HUES6 (cell line): ENCODE measurements around the gene PRKCQ.

Source experiments
- H3K27ac ChIP-seq: 2 replicates; pipeline ENCODE4 v1.7.0; 2013; ENCODE audit warnings: low read depth, mild to moderate bottlenecking, low read length, inconsistent platforms
- H3K27me3 ChIP-seq: 2 replicates; pipeline ENCODE4 v1.6.1; 2013; ENCODE audit warnings: low read length; ENCODE audit not compliant: control insufficient read depth, insufficient read depth
- H3K36me3 ChIP-seq: 2 replicates; pipeline ENCODE4 v1.6.1; 2013; ENCODE audit warnings: low read length; ENCODE audit not compliant: control insufficient read depth, insufficient read depth
- H3K4me1 ChIP-seq: 2 replicates; pipeline ENCODE4 v1.6.1; 2013; ENCODE audit warnings: low read length; ENCODE audit not compliant: control insufficient read depth, insufficient read depth
- H3K4me3 ChIP-seq: 2 replicates; pipeline ENCODE4 v1.5.1; 2013; ENCODE audit warnings: low read depth, low read length
- H3K9ac ChIP-seq: one replicate; pipeline ENCODE4 v1.6.1; 2013; ENCODE audit warnings: mild to moderate bottlenecking, low read length
- H3K9me3 ChIP-seq: 2 replicates; pipeline ENCODE4 v1.6.1; 2013; ENCODE audit warnings: low read depth, low read length; ENCODE audit not compliant: control insufficient read depth, insufficient read depth

Gene PRKCQ

DNA sequence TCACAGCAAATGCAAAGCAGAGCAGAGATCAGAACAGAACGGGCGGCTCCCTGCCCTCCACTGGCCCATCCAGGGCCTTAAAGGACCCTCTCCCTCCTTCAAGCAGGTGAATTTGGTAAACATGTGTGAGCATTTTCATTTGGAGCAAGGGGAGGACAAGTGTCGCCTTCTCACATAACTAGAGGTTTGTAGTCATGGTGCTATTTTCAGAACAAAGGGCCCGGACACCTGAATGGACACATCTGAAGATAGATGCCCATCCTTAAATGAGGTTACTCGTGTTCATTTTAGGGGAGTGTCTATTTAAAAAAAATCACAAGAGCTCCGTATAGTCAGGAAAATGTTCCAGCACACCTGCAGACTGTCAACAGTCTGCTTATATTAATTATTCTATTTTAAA is 153.8 kb downstream of the PRKCQ start:
- H3K27ac ChIP-seq = no peak overlapping the region
- H3K9ac ChIP-seq = no peak overlapping the region
- no peak overlapping the region for H3K4me3 ChIP-seq
- H3K9me3 ChIP-seq = no peaks in the 10 kb centered on the region
- H3K27me3 ChIP-seq = no peaks in the 10 kb centered on the region
- peaks cover 26% of the 10 kb centered on the region for H3K36me3 ChIP-seq
- no peaks in the 10 kb centered on the region for H3K4me1 ChIP-seq

DNA sequence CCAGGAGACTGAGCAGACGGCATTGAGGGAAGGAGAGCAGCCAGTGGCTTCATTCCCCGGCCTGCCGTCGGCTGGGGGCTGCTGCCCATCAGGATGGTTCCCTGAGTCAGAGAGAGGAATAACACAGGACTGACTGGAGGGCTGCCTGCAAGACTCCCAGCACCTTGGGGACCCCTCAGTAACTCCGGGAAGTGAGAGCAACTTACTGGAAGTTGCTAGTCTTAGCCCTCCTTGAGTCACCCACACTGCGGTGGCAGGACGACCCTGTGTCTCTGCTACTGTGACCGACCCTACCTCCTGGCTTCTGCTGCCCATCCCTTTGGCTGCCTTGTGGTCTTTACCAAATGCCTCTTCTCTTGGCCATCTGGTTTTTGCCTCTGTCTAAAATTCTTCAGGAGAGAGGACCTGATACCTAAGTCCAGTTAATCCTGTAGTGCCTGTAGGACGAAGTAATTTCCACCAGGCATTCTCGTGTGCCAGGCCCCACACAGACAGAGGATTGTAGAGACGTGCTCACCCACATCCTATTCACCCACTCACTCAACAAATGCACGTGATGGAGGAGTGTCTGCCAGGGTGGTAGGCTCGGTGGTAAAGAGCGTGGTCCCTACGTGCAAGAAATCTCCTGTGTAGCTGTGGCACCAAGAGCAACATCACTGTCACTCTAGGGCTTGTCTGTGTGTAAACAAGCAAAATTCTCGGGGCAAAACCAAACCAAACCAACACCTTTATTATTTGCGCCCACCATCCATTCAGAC is 156.5 kb downstream of the PRKCQ start:
- H3K9ac ChIP-seq = no peak overlapping the region
- peaks cover under 1% of the 10 kb centered on the region; the same call in 1 of the 2 replicates for H3K4me1 ChIP-seq
- H3K36me3 ChIP-seq = peaks cover 15% of the 10 kb centered on the region
- H3K9me3 ChIP-seq = no peaks in the 10 kb centered on the region
- no peaks in the 10 kb centered on the region for H3K27me3 ChIP-seq
- H3K4me3 ChIP-seq = no peak overlapping the region
- no peak overlapping the region for H3K27ac ChIP-seq

DNA sequence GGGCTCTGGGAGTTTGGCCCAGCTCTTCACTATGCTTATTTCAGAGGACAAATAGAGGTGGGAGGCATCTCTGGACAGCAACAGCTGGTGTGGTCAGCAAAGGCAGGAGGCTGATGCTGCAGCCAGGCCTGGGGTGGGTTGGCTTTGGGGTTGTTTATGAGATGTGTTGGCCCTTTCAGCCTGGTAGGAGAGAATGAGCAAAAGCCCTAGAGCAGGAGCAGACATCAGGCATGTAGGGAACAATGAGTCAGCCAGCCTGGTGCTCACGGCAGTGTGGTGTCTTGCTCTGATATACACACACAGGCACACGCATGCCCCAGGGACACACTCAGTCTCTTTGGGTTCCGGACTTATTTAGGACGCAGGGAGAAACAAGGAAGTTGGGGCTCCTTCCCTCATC is 157.1 kb downstream of the PRKCQ start:
- Histone ChIP-seq H3K27ac (no peak overlapping the region), H3K4me3 (no peak overlapping the region), H3K9me3 (no peaks in the 10 kb centered on the region), H3K36me3 (peaks cover 9% of the 10 kb centered on the region), H3K9ac (no peak overlapping the region), H3K27me3 (no peaks in the 10 kb centered on the region), H3K4me1 (peaks cover 4% of the 10 kb centered on the region; the same call in 1 of the 2 replicates)

DNA sequence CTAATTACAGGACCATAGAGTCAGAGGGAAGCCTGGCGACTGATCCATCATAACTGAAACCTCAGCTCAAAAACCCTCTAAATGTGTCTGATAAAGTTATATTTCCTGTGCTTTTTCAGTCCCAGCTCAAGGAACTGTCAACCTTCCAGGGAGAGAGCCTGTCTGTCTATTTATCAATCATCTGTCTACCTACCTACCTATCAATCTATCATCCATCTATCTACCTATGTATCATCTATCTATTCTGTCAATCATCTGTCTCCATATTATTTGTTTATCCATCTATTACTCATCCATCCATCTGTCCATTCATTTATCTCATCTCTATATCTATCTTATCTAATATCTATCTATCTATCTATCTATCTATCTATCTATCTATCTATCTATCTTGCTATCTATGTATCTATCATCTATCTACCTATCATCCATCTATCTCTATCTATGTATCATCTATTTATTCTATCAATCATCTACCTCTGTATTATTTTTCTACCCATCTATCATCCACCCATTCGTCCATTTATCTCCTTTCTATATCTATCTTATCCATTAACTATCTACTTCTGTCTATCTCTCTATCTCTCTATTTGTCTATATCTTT is 161.4 kb downstream of the PRKCQ start:
- H3K9me3 ChIP-seq = no peaks in the 10 kb centered on the region
- no peaks in the 10 kb centered on the region for H3K27me3 ChIP-seq
- no peak overlapping the region for H3K9ac ChIP-seq

DNA sequence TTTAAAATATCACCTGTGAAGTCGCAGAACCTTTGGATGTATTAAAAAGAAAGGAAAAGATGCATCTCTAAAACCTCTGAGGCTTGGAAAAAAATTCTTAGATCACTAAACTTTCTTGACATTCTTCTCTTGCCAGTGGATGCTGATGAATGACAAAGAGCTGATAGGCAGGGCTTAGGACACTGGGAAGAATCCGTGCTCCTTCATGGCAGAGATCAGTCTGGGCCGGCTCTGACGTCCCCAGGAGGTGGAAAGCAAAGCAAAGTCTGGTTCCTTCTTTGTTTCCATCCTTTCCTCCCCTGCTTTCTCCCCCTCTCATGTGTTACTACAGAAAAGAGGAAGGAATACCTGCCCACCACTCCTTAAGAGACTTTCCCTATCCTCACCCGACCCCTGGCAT is 161.9 kb downstream of the PRKCQ start:
- no peaks in the 10 kb centered on the region for H3K9me3 ChIP-seq
- no peaks in the 10 kb centered on the region for H3K27me3 ChIP-seq
- no peaks in the 10 kb centered on the region for H3K36me3 ChIP-seq
- peaks cover 4% of the 10 kb centered on the region; the same call in 1 of the 2 replicates for H3K4me1 ChIP-seq
- H3K27ac ChIP-seq = no peak overlapping the region
- H3K9ac ChIP-seq = no peak overlapping the region
- no peak overlapping the region for H3K4me3 ChIP-seq

More for the DNA sequence above, 161.4 kb downstream of the PRKCQ start:
- peaks cover 4% of the 10 kb centered on the region; the same call in 1 of the 2 replicates for H3K4me1 ChIP-seq
- no peak overlapping the region for H3K4me3 ChIP-seq
- H3K27ac ChIP-seq = no peak overlapping the region
- H3K36me3 ChIP-seq = no peaks in the 10 kb centered on the region

DNA sequence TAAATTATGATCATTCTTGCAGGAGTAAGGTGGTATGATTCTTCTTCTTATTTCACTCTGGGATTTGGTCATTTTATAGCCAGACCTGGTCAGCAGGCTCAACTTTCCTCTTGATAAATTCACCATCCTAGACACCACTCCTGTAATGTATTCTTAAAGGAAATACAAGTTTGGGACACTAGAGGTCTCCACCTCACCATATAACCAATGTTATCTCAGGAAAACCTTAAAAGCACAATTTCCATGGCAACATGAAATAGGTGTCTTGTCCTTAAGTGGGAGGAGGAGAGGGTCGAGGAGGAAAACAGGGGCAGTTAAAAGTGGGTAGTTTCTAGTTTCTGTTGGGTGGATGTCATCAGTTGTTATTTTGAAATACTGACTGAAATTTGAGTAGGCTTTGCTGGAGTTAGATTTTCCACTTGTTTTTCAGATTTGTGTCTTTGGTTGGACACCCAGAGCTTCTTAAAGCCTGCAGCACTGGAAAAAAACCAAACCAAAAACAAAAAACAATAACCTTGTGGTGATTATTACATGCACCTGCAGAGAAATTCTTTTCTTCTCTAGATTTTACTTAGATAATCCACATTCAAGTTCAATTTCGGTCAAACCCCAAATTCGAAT is 163.1 kb downstream of the PRKCQ start:
- Histone ChIP-seq H3K36me3 (no peaks in the 10 kb centered on the region), H3K9me3 (no peaks in the 10 kb centered on the region), H3K27ac (no peak overlapping the region), H3K4me1 (peaks cover 4% of the 10 kb centered on the region; the same call in 1 of the 2 replicates), H3K27me3 (no peaks in the 10 kb centered on the region), H3K9ac (no peak overlapping the region), H3K4me3 (no peak overlapping the region)

DNA sequence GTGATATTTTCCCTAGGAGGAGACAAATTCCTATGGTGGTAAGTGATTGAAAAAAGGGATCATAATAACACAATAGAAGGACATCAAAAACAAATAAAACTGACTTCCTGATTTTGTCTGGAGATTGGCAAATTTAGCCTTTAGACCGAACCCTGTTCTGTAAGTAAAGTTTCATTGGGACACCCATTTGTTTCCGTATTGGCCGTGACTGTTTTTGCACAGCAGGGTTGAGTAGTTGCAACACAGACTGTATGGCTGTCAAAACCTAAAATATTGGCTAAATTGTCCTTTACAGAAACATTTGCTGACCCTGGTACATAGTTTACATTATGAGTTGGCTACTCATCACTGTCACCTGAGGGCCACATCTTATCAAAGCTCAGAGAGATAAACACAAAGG is 168.6 kb downstream of the PRKCQ start:
- H3K4me1 ChIP-seq = peaks cover 8% of the 10 kb centered on the region
- H3K36me3 ChIP-seq = no peaks in the 10 kb centered on the region
- H3K27me3 ChIP-seq = no peaks in the 10 kb centered on the region
- no peak overlapping the region for H3K27ac ChIP-seq
- no peak overlapping the region for H3K4me3 ChIP-seq
- H3K9me3 ChIP-seq = no peaks in the 10 kb centered on the region
- H3K9ac ChIP-seq = no peak overlapping the region

DNA sequence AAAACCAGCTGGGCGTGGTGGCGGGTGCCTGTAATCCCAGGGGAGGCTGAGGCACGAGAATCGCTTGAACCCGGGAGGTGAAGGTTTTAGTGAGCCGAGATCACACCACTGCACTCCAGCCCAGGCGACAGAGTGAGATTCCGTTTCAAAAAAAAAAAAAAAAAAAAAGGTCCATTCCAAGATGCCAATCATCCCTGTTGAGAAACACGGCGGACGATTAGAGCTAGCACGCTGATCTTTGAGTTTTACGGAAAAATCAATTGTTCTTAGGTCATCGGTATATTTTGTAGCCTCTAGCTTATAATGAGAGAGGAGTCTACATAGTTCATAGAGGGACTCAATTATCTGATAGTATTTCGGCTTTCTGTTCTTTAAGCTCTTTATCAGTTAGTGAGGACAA is 169.2 kb downstream of the PRKCQ start:
- Histone ChIP-seq H3K9ac (no peak overlapping the region), H3K36me3 (no peaks in the 10 kb centered on the region), H3K27me3 (no peaks in the 10 kb centered on the region), H3K4me3 (no peak overlapping the region), H3K9me3 (no peaks in the 10 kb centered on the region), H3K27ac (no peak overlapping the region), H3K4me1 (peaks cover 8% of the 10 kb centered on the region)

DNA sequence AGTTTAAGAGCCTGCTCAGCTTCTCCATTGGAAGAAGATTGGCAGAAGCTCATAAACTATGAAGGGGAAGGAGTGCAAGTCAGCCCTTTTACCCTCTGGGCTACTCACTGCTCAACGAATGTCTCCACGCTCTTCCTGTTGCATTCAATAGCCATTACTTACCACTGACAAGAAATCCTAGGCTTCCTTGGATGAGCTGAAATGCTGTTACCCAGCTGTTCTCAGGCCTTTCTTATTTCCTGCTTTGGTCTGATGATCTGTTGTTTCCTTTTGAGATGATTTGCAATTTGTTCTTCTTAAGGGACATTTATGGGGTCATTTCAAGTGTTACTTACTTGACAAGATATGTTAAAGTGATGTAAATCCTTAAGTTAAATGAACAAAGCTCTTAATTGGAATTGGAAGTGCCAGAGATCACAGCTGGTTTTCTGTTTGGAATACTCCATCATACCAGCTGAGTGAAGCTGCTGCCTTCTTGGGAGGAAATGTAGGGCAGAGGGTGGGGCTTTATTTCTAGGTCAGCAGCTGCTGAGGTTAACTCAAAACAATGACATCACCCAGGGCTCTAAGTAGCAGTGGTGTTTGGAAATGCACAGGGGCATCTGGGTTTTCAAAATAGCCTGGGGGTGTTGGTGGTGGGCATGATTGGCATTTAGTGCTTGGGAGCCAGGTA is 170.0 kb downstream of the PRKCQ start:
- Histone ChIP-seq H3K27ac (no peak overlapping the region), H3K4me3 (no peak overlapping the region), H3K9ac (no peak overlapping the region), H3K4me1 (peaks cover 8% of the 10 kb centered on the region), H3K36me3 (no peaks in the 10 kb centered on the region), H3K9me3 (no peaks in the 10 kb centered on the region), H3K27me3 (no peaks in the 10 kb centered on the region)

DNA sequence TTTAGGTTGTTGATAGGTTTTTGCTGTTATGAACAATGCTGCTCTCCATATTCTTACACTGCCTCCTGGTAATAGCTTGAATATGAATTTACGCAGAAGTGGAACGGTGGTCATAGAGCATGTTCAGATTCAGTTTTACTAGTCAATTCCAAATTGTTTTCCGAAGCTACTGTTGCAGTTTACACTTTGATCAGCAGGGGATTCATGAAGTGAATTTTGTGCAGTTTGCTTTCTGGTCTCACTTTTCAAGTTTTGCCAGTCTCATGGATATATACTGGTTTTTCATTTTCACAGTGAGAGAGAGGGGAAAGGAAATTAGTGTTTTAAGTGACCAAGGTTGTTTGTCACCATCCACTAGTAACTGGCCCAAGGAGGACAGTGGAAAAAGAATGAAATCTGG is 171.3 kb downstream of the PRKCQ start:
- H3K4me1 ChIP-seq = peaks cover 8% of the 10 kb centered on the region
- H3K36me3 ChIP-seq = no peaks in the 10 kb centered on the region
- H3K27me3 ChIP-seq = no peaks in the 10 kb centered on the region
- no peaks in the 10 kb centered on the region for H3K9me3 ChIP-seq
- H3K4me3 ChIP-seq = no peak overlapping the region
- H3K27ac ChIP-seq = no peak overlapping the region
- H3K9ac ChIP-seq = no peak overlapping the region
